Measurements from ENCODE around the gene NDUFV1.
A peak's percentile ranks its signal among the peaks of the same experiment; 100 is the strongest.
"Not testable (repeated sequence)": the region's sequence is repeated elsewhere in the genome, so short reads cannot be mapped to it uniquely, and the experiment has no call there.

Gene NDUFV1

DNA sequence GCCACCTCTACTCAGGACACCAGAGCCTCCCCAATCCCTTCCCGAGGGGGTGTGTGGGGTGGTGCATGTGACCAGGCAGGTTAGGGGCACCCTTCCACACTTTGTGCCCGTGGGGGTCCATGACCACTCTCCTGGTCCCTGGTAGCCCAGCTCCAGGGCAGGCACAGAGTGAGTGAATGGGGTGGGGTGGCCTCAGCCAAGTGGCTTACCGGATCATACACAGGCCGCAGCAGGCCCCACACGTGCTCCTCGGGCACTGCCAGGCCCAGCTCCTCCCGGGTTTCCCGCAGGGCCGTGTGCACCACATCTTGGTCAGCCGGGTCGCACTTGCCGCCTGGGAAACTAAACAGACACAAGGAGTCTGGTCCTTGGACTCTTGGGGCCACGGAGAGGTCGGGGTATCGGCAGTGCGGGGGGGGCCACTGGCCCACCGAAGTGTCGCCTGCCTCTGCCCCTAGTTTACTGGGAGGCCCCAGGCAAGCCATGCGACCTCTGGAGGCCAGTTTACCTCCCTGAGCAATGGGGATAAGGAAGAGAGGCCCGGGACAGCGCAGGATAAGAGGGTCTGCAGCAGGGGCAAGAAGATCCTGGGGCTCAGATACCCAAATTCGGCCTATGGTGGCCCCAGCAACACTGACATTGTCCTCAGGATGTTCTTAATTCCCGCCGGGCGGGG lies 22.1 kb downstream of the NDUFV1 start:
- no peak for DNase-seq

- peak; percentile 80 for DNase-seq
Measured at GRCh38 chr11:67629386-67630227, 22.9 kb downstream of the NDUFV1 start, which contains the start of gene NUDT8. Gene NUDT8 (minus strand): TSS chr11:67629937. CDS start chr11:67629911, 26 bp downstream.

DNA sequence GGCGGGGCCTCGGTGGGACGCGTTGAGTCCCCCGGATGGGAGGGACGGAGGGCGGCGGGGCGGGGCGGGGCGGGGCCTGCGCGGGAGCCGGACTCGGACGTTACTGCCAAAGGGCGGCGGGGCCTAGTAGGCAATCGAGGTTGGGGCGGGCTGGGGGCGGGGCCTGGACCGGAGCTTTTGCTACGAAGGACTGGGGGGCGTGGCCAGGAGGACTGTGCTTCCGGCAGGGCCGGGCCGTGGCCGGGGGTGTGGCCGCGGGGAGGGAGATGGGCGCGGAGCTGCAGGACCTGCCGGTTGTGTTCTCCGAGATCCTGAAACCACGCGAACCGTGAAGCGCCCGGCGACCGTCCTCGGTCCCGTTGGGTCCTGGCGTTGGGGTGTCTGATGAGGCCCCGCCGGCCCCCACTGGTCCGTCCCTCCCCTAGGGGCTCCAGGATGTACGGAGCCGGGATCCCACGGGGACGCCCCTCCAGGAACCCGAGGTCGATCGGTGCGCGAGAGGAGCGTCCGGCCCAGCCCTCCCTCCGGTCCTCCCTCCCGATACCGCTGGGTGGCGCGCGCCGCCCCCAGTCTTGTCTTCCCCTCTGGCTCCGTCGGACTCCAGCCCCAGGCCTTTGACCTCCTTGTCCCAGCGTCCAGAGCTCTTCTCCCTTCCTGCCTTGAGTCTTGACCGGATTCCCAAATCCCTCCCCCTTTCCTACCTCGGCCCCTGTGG lies 23.6 kb downstream of the NDUFV1 start:
- DNase-seq: peak; percentile 98

- DNase-seq: no peak
Measured at GRCh38 chr11:67630943-67631331, 24.2 kb downstream of the NDUFV1 start.

DNA sequence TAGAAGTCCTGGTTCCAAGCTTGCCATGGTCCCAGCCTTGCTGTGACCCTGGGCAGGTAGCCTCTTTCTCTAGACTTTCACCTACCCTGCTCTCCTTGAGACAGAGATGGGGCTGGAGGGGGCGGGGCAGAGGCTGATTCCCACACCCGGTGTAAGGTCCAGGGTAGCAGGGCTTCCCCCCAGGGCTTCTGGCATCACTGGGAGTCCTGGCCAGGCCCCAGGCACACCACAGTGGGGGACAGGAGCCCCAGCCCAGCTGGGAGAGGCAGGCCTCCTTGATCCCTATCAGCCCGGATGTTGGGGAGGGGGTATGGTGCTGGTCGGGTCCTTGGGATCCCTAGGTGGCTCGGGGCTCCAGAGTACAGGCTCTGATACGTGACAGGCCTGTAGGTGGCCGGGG lies 24.7 kb downstream of the NDUFV1 start:
- DNase-seq: no peak

GRCh38 chr11:67631853-67632174 lies 25.1 kb downstream of the NDUFV1 start:
- DNase-seq: no peak

GRCh38 chr11:67632175-67632981 lies 25.6 kb downstream of the NDUFV1 start:
- DNase-seq: no peak

DNA sequence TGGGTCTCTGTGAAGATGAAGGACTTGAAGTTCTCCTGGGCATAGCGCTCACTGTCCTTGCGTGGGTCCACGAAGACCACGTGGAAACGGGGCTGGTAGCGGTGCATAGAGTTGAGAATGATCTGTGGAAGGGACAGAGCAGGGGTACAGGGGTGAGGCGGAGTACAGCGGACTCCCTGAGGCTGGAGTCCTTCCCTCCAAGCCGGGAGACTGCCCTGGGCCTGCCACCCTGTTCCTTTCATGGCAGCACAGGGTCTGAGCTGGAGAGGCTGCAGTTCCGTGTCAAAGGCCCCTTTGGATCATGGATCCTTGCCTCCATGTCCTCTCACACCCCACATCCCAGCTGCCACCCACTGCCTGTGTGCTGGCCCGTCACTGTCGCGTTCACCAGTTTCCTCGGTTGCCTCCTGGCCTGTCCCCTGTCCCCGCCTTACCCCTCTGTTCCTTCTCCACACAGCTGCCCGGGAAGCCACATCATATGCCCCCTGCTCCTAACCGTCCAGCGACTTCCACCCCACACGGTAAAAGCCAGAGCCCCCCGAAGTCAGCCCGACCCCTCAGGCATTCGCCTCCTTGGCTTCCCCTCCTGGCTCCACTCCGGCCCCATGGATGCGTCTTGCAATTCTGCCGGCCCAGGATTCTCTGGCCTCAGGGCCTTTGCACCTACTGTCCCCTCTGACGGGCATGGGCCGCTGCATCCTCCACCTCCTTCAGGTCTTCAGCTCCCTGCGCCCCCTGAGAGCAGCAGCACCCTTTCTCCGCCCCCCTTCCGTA lies 26.4 kb downstream of the NDUFV1 start:
- no peak for DNase-seq

- DNase-seq: no peak
Measured at GRCh38 chr11:67633758-67634365, 27.1 kb downstream of the NDUFV1 start.

GRCh38 chr11:67634366-67635230 lies 27.9 kb downstream of the NDUFV1 start:
- DNase-seq: no peak

DNA sequence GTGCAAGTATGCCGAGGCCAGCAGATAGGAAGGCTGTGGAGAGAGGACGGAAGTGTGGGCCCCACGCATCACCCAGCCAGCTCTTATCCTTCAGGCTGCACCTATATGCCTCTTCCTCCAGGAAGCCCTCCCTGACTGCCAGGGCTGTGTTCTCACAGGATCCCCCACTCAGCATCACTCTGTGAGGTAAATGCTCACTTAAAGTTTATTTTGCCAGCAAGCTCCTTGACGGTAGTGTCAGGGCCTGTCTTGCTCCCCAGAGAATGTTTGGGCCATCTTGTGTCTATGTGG lies 28.4 kb downstream of the NDUFV1 start:
- DNase-seq: no peak

DNA sequence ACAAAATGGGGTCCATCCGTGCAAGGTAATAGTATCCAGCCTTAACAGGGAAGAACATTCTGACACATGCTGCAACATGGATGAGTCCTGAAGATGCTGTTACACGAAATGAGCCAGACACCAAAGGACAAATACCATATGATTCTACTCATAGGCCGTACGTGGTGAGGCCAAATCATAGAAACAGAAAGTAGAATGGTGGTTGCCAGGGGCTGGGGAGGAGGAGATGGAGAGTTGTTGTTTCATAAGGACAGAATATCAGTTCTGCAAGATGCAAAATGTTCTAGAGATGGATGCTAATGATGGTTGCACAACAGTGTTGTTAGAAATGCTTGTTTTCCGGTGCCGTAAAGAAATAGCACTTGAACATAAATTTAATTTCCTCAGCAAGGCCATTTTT lies 30.2 kb downstream of the NDUFV1 start:
- DNase-seq: no peak

DNA sequence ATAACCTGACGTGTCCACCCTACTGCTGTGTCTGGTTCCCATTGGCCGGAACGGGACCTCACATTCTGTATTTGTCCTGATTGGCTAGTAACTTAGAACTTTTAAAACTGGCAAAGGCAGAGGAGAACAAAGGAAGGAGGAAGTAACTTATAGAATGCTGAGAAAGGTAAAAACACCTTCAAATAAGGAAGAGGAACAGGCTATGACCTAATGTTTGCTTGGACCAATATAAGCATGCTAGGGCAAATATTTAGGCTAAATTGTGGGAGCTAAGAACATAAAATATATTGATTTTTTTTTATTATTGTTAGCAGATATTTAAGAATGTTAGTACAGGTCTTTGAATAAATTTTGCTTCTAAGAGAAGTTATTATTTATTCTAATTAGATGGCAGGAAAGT lies 30.7 kb downstream of the NDUFV1 start:
- not testable (repeated sequence) for DNase-seq

DNA sequence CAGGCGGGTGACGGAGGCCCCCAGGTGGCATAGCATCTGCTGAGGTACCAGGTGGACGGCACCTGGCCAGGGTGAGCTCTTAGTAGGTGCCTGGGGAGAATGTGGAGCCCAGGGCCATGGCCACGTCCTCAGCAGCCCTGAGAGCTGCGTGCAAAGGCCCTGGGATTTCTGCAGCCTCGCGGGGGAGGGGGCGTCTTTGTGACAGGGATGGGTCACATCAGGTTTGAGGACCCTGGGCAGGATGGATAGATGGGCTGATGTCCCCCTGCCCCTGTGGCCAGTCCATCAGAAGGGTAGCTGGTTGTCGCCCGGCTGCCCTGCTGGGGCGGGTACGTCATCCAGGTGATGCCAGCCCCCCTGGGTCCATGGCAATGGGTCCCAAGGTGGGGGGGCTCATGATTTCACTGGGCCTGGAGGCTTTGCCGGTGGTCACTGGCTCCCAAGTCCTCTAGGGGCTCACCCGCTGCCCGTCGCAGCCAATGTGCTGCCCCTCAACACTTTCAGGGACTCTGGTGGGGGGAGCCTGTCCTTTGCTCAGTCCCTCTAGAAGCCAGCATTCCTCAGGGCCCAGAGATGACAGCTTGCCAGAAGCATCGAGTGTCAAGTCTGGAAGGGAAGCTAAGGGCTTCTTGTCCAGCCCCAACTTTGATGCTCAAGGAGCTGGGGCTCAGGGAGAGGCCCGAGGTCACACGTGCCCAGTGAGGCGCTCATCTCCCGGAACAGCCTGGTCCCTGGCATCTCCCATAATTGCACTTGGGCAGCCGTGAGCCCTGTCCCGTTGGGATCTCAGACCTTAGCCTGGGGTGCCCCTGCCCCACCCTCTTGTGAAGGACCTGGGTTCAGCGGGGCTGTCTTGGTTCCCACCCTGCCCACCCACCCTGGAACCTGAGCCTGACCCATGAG lies 32.0 kb downstream of the NDUFV1 start:
- DNase-seq: no peak

DNA sequence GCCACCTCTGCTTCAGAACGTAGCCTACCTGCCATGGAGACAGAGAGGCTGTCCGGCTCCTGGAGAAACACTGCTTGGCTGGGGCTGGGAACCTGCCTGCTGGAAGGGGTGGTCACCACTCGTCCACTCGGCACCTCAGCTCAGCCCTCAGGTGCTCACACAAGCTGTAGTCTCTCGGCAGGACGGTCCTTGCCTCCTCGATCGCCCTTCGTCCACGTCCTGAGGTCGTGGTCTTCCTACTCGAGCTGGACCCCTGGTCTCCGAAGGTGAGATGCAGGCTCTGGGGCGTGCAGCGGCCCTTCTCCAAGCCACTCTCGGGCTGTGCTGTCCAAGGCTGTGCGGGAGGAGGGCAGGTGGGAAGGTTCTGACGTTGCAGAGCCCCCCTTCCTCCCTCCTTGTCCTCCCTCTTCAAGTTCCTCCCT lies 32.7 kb downstream of the NDUFV1 start, which contains the start of gene TBX10:
TSS of gene TBX10 (minus strand) at position 326 of the 422 bp plus-strand sequence. CDS start at position 35, 291 bp downstream.
- no peak for DNase-seq

- peak; percentile 52 for DNase-seq
Measured at GRCh38 chr11:67640021-67640757, 33.5 kb downstream of the NDUFV1 start.

GRCh38 chr11:67640758-67641337 lies 34.1 kb downstream of the NDUFV1 start:
- no peak for DNase-seq

Data from EL (cell line).